ENCODE results near the gene TCF4.

DNA sequence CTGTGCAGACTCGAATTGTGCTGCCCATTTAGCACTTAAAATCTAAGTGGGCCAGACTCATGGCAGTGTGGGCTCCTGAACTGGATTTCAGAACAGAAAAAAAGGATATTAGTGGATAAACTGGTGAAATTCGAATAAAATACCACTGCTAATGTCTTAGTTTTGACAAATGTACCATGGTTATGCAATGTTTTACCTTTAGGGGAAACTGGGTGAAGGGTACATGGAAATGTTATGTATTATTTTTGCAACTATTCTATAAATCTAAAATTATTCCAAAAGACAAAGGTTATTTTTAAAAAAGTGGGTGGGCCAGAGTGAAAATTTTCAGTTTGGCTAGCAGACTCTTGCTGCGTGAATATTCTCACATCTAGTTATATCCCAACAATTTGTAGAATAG lies 368.2 kb downstream of the TCF4 start:
- TF ChIP-seq, protein P1, sequence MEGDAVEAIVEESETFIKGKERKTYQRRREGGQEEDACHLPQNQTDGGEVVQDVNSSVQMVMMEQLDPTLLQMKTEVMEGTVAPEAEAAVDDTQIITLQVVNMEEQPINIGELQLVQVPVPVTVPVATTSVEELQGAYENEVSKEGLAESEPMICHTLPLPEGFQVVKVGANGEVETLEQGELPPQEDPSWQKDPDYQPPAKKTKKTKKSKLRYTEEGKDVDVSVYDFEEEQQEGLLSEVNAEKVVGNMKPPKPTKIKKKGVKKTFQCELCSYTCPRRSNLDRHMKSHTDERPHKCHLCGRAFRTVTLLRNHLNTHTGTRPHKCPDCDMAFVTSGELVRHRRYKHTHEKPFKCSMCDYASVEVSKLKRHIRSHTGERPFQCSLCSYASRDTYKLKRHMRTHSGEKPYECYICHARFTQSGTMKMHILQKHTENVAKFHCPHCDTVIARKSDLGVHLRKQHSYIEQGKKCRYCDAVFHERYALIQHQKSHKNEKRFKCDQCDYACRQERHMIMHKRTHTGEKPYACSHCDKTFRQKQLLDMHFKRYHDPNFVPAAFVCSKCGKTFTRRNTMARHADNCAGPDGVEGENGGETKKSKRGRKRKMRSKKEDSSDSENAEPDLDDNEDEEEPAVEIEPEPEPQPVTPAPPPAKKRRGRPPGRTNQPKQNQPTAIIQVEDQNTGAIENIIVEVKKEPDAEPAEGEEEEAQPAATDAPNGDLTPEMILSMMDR (IDR thresholded peaks at IDR 0.05 in 8 of 11, conservative IDR thresholded peaks at IDR 0.05 in 3 of 11) = no peak
- no peak for TF ChIP-seq POLR2AphosphoS5 (IDR thresholded peaks at IDR 0.05)

Data from spleen (tissue), 7 donors.